ENCODE results near the gene MTHFSD. TPM values are rescaled to one million over a fixed set of nuclear protein-coding genes. Genes with fewer than 3 reads are reported as not detected.

MTHFSD gene
- polyA plus RNA-seq, 1 donor: 15.9 TPM

GRCh38 chr16:86581458-86581857 is 26.4 kb upstream of the MTHFSD start:
- DNase-seq: no peak

- DNase-seq: no peak
These were observed 25.7 kb upstream of the MTHFSD start for GRCh38 chr16:86580791-86581170.

GRCh38 chr16:86580063-86580790 is 25.2 kb upstream of the MTHFSD start:
- no peak for DNase-seq

- no peak for DNase-seq
These were observed 24.4 kb upstream of the MTHFSD start for GRCh38 chr16:86579268-86580062.

- no peak for DNase-seq
These were observed 23.7 kb upstream of the MTHFSD start for GRCh38 chr16:86578611-86579267.

GRCh38 chr16:86578061-86578599 is 23.1 kb upstream of the MTHFSD start, which contains the start of gene FOXL1:
Gene FOXL1 (plus strand): TSS chr16:86578549. CDS start chr16:86578724, 175 bp downstream.
- no peak for DNase-seq

GRCh38 chr16:86577314-86577971 is 22.4 kb upstream of the MTHFSD start:
- no peak for DNase-seq

GRCh38 chr16:86576591-86577313 is 21.7 kb upstream of the MTHFSD start:
- DNase-seq: no peak

- peak; percentile 52 for DNase-seq
These were observed 20.9 kb upstream of the MTHFSD start for GRCh38 chr16:86575754-86576557.

- DNase-seq: no peak
These were observed 20.2 kb upstream of the MTHFSD start for GRCh38 chr16:86575095-86575685.

- no peak for DNase-seq
These were observed 19.6 kb upstream of the MTHFSD start for GRCh38 chr16:86574646-86575045.

GRCh38 chr16:86573646-86574508 is 18.8 kb upstream of the MTHFSD start:
- DNase-seq: no peak

GRCh38 chr16:86573215-86573614 is 18.2 kb upstream of the MTHFSD start:
- no peak for DNase-seq

- DNase-seq: no peak
These were observed 17.6 kb upstream of the MTHFSD start for GRCh38 chr16:86572606-86573005.

- no peak for DNase-seq
These were observed 17.0 kb upstream of the MTHFSD start for GRCh38 chr16:86572041-86572521.

GRCh38 chr16:86571530-86571915 is 16.5 kb upstream of the MTHFSD start:
- no peak for DNase-seq

- DNase-seq: no peak
These were observed 15.8 kb upstream of the MTHFSD start for GRCh38 chr16:86570558-86571529.
